H1 (cell line): Measurements from ENCODE around the gene PRR33.

ENCODE experiments used
- ATF2 ChIP-seq: IDR thresholded peaks from 2 replicates; pipeline ENCODE4 v1.6.1; 2012; ENCODE audit warnings: low read length, inconsistent platforms
- CTCF ChIP-seq, 3 experiments: IDR thresholded peaks; 1 replicate in 2 of 3; 2 replicates in 1 of 3; pipeline versions ENCODE4 v1.5.1 to v1.6.1; 2011; ENCODE audit warnings: low read length in 3 of 3, mild to moderate bottlenecking in 3 of 3, inconsistent platforms in 2 of 3, low read depth in 1 of 3, moderate library complexity in 1 of 3; ENCODE audit not compliant: insufficient read depth in 1 of 3; ENCODE audit errors: control extremely low read depth in 1 of 3
- HDAC6 ChIP-seq: IDR thresholded peaks from one replicate; pipeline ENCODE4 v1.7.1; 2012; ENCODE audit warnings: low read depth, mild to moderate bottlenecking, inconsistent platforms, low read length, moderate library complexity
- MAFK ChIP-seq: IDR thresholded peaks from 2 replicates; pipeline ENCODE4 v1.6.1; 2012; ENCODE audit warnings: low read depth, mild to moderate bottlenecking, improper control_type of control experiment, low read length
- POLR2A ChIP-seq, 2 experiments: IDR thresholded peaks; 1 replicate in 1 of 2; 2 replicates in 1 of 2; pipeline ENCODE4 v1.6.1; 2011; ENCODE audit warnings: low read depth in 2 of 2, low read length in 2 of 2, mild to moderate bottlenecking in 2 of 2; ENCODE audit errors: control extremely low read depth in 1 of 2
- POLR2AphosphoS5 ChIP-seq: IDR thresholded peaks from 2 replicates; pipeline ENCODE4 v1.6.1; 2011; ENCODE audit warnings: low read depth, low read length
- RAD21 ChIP-seq, 2 experiments: IDR thresholded peaks in 1 of 2; conservative IDR thresholded peaks in 1 of 2; 2 replicates each; pipeline ENCODE4 v1.6.1; 2011; ENCODE audit warnings: low read depth in 2 of 2, low read length in 2 of 2, improper control_type of control experiment in 1 of 2, inconsistent platforms in 1 of 2, mild to moderate bottlenecking in 1 of 2, moderate library complexity in 1 of 2
- RFX5 ChIP-seq: IDR thresholded peaks from 2 replicates; pipeline ENCODE4 v1.6.1; 2011; ENCODE audit warnings: low read depth, low read length, improper control_type of control experiment, borderline replicate concordance
- RNF2 ChIP-seq: fragments of 200-900, 300-1000 bp; sonication (generic); IDR thresholded peaks from 2 replicates; pipeline ENCODE4 v1.7.1; 2016; ENCODE audit warnings: borderline replicate concordance, low read depth, mild to moderate bottlenecking, antibody characterized with exemption, low read length; ENCODE audit not compliant: poor library complexity, severe bottlenecking; ENCODE audit errors: missing control alignments
- SP2 ChIP-seq: IDR thresholded peaks from 2 replicates; pipeline ENCODE4 v1.6.1; 2012; ENCODE audit warnings: mild to moderate bottlenecking, low read length, inconsistent platforms
- TBP ChIP-seq: IDR thresholded peaks from 2 replicates; pipeline ENCODE4 v1.6.1; 2011; ENCODE audit warnings: low read depth, low read length, improper control_type of control experiment

GRCh38 chr11:1929621-1930461 lies 38.1 kb upstream of the PRR33 start:
- TF ChIP-seq CTCF (IDR thresholded peaks at IDR 0.05; ENCODE audit: control extremely low read depth in 1 of 3, insufficient read depth in 1 of 3, low read depth in 1 of 3, low read length in 3 of 3) = no peak
- TF ChIP-seq HDAC6 = no peak
- TF ChIP-seq MAFK = no peak
- TF ChIP-seq SP2 = no peak
- no peak for TF ChIP-seq POLR2AphosphoS5
- TF ChIP-seq RAD21 (IDR thresholded peaks at IDR 0.05 in 1 of 2, conservative IDR thresholded peaks at IDR 0.05 in 1 of 2; ENCODE audit: low read depth in 2 of 2, low read length in 2 of 2) = no peak
- TF ChIP-seq POLR2A (IDR thresholded peaks at IDR 0.05; ENCODE audit: control extremely low read depth in 1 of 2, low read depth in 2 of 2, low read length in 2 of 2) = no peak
- no peak for TF ChIP-seq RFX5
- TF ChIP-seq TBP = no peak
- no peak for TF ChIP-seq ATF2
- TF ChIP-seq RNF2 = no peak
